ENCODE data around the gene EFNA2.

DNA sequence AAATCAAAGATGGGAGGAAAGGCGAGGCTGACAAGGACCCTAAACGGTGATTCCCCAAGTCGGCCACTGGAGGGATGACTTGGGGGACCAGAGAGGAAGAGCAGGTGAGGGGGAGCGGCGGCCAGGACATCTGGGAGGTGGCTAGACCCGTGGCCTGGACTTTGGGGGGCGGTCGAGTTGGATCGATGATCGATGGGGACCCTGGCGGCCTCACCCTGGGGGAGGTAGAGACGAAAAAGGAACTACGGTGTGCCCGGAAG lies 24.2 kb upstream of the EFNA2 start:
- TF ChIP-seq SRF (IDR thresholded peaks at IDR 0.05; ENCODE audit: low read depth, low read length) (no peak), HDAC6 (IDR thresholded peaks at IDR 0.05; ENCODE audit: low read depth, low read length) (no peak), SP4 (IDR thresholded peaks at IDR 0.05; ENCODE audit: low read length) (no peak), RAD21 (IDR thresholded peaks at IDR 0.05 in 1 of 2, conservative IDR thresholded peaks at IDR 0.05 in 1 of 2; ENCODE audit: low read depth in 2 of 2, low read length in 2 of 2) (peak in 1 of 2 experiments; percentile 25; a peak in 1 of 4 replicates), POLR2A (IDR thresholded peaks at IDR 0.05; ENCODE audit: control extremely low read depth in 1 of 2, low read depth in 2 of 2, low read length in 2 of 2) (no peak), RXRA (IDR thresholded peaks at IDR 0.05; ENCODE audit: insufficient read depth, low read depth, low read length) (no peak)
- TF ChIP-seq, protein P1, sequence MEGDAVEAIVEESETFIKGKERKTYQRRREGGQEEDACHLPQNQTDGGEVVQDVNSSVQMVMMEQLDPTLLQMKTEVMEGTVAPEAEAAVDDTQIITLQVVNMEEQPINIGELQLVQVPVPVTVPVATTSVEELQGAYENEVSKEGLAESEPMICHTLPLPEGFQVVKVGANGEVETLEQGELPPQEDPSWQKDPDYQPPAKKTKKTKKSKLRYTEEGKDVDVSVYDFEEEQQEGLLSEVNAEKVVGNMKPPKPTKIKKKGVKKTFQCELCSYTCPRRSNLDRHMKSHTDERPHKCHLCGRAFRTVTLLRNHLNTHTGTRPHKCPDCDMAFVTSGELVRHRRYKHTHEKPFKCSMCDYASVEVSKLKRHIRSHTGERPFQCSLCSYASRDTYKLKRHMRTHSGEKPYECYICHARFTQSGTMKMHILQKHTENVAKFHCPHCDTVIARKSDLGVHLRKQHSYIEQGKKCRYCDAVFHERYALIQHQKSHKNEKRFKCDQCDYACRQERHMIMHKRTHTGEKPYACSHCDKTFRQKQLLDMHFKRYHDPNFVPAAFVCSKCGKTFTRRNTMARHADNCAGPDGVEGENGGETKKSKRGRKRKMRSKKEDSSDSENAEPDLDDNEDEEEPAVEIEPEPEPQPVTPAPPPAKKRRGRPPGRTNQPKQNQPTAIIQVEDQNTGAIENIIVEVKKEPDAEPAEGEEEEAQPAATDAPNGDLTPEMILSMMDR (IDR thresholded peaks at IDR 0.05; ENCODE audit: control extremely low read depth in 1 of 3, insufficient read depth in 1 of 3, low read depth in 1 of 3, low read length in 3 of 3), result peak; percentile 26 to 63 (median 38); a peak in 3 of 4 replicates
